CD4-positive, alpha-beta T cell treated with Interleukin-21 for 1 hour (primary cell): Measurements from ENCODE around the gene ZNF41.

Source experiments
- DNase-seq: peaks from one replicate; pipeline ENCODE4 v3.0.0-alpha.2; 2020

ZNF41 gene

DNA sequence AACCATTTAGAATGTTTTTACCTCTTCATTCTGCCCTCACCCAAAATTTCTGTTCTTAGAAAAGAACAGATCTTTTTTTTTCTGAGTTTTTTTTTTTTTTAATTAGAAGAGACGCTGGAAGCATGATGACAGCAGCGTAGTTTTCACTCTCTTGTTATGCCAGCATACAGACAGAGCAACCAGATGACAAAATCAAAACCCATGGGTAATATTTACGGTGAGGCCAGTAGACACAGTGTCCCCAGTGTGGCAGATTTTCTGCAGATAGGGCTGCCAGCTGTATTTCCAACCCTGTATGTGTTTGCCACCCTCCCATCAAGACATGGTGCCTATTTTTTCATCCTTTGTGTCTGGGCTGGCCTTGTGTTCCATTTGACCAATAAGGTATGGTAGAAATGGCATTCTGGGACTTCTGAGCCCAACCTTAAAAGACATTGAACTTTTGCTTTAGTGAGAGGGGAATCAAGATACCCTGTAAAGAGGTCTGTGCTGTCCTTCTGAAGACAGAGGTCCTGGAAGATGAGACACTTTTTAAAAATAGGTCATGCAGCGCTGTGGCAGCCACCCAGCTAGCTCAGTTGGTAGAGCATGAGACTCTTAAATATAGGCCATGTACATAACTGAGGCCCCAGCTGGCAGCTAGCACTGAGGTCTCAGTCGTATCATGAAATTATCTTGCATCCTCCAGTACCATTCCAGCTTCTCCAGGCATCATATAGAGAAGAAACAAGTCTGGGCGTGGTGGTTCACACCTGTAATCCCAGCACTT, 6.7 kb upstream of the ZNF41 start:
- no peak for DNase-seq

DNA sequence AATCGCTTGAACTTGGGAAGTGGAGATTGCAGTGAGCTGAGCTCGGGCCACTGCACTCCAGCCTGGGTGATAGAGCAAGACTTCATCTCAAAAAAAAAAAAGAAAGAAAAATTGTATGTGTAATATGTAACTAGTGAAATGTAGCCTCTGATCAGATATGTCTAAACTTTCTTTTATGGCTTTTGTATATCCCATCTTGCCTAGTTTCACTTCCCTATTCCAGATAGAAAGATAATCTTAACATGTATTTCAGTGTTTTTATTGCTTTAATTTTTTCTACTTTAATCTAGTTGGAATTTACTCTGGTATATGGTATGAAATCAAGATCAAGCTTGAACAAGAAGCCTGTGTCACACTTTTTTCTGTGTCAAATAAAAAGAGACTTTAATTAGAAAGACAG, 1.9 kb upstream of the ZNF41 start:
- DNase-seq, result no peak

GRCh38 chrX:47483306-47484268, 565 bp upstream of the ZNF41 start:
- DNase-seq, result no peak

- DNase-seq, result no peak
Observed at GRCh38 chrX:47482065-47482511, 934 bp downstream of the ZNF41 start.

DNA sequence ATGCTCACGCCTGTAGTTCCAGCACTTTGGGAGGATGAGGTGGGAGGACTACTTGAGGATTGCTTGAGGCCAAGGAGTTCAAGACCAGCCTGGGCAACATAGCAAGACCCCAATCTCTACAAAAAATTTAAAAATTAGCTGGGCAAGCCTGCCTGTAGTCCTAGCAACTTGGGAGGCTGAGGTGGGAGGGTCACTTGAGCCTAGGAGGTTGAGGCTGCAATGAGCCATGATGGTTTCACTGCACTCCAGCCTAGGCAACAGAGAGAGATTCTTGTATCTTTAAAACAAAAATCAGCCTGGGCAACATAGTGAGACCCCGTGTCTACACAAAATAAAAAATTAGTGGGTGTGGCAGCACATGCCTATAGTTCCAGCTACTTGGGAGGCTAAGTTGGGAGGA, 1.9 kb downstream of the ZNF41 start:
- DNase-seq, result no peak

GRCh38 chrX:47480576-47480975, 2.4 kb downstream of the ZNF41 start:
- DNase-seq, result no peak

DNA sequence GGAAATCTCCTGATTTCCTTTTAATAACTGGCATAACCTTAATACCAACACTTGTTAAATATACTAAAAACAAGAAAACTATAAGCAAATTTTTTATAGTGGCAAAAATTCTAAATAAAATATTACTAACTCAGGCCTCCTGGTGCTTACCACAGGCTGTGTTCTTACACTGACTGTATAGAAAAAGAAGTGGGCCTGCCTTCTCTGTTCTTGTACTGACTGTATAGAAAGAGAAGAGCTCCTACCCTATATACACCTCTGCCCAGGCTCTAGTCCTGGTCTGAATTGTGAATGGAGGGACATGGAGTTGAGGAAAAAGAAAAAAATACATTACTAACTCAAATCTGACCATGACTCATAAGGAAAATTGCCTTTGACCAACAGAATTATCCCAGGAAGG, 7.5 kb downstream of the ZNF41 start:
- no peak for DNase-seq

- DNase-seq, result no peak
Observed at GRCh38 chrX:47467106-47467505, 15.9 kb downstream of the ZNF41 start.

DNA sequence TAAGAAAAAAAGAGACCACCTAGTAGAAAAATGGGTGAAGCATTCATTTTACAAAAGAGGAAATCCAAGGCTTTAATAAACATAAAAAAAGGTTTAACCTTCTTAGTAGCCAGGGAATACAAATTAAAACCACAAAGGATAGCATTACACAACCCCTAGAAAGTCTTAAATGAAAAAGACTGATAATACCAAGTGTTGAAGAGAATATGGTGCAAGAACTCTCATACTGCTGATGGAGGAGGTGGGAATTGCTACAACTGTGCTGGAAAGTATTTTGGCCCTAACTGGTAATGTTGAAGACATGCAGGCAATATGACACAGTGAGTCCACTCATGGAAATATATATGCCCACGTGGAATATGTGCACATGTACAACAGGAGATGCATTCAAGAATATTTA, 22.5 kb downstream of the ZNF41 start:
- DNase-seq, result no peak

- DNase-seq, result peak; percentile 13
Observed at GRCh38 chrX:47458528-47458927, 24.5 kb downstream of the ZNF41 start.

- no peak for DNase-seq
Observed at GRCh38 chrX:47456080-47456479, 26.9 kb downstream of the ZNF41 start.

- DNase-seq, result no peak
Observed at GRCh38 chrX:47452112-47452511, 30.9 kb downstream of the ZNF41 start.

DNA sequence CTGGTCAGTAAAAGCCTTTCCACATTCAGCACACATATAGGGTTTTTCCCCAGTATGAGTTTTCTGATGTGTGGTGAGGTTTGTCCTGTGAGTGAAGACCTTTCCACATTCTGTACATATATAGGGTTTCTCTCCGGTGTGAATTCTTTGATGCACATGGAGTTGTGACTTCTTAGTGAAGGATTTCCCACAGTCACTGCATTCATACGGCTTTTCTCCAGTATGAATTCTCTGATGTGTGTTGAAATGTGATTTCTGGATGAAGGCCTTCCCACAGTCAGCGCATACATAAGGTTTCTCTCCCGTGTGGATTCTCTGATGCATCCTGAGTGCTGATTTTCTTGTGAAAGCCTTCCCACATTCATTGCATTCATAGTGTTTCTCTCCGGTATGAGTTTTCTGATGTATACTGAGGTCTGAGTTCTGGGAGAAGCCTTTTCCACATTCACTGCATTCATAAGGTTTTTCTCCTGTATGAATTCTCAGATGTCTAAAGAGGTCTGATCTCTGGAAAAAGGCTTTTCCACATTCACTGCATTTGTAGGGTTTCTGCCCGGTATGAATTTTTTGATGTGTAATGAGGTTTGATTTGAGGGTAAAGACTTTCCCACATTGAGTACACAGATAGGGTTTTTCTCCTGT, 34.7 kb downstream of the ZNF41 start:
- no peak for DNase-seq

GRCh38 chrX:47447607-47448006, 35.4 kb downstream of the ZNF41 start:
- DNase-seq, result no peak

GRCh38 chrX:47446971-47447370, 36.1 kb downstream of the ZNF41 start:
- DNase-seq, result no peak

- no peak for DNase-seq
Observed at GRCh38 chrX:47446431-47446830, 36.6 kb downstream of the ZNF41 start.

- no peak for DNase-seq
Observed at GRCh38 chrX:47430925-47431324, 52.1 kb downstream of the ZNF41 start.

DNA sequence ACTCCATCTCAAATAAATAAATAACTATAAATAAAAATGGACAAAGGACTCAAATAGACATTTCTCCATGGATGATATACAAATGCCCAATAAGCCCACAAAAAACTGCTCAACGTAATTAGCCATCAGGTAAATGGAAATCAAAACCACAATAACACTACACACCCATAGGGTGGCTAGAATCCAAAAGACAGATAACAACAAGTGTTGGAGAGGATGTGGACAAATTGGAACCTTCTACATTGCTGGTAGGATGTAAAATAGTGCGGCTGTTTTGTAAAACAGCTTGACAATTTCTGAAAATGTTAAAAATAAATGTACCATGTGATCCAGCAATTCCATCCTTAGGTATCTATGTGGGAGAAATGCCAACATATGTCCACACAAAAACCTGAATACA, 60.6 kb downstream of the ZNF41 start:
- no peak for DNase-seq

GRCh38 chrX:47420962-47421361, 62.1 kb downstream of the ZNF41 start:
- no peak for DNase-seq

DNA sequence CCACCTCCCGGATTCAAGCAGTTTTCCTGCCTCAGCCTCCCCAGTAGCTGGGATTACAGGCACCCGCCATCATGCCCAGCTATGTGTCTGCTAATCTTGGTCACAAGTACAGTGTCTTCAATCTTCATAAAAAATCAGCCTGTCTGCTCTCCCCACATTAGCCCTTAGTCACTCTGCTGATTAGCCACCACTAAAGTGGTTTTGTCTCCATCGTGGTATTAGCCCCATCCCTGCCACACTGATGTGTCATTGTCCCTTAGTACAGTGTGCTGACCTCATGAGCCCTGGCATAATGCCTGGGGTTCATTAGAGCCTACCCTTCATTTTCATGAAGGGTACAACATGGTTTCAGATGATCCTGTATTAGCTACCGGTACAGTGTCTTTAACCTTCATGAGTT, 62.8 kb downstream of the ZNF41 start:
- DNase-seq, result no peak

- DNase-seq, result no peak
Observed at GRCh38 chrX:47413179-47413594, 69.8 kb downstream of the ZNF41 start.
